Measurements from ENCODE around the gene IL2RG.

IL2RG gene

DNA sequence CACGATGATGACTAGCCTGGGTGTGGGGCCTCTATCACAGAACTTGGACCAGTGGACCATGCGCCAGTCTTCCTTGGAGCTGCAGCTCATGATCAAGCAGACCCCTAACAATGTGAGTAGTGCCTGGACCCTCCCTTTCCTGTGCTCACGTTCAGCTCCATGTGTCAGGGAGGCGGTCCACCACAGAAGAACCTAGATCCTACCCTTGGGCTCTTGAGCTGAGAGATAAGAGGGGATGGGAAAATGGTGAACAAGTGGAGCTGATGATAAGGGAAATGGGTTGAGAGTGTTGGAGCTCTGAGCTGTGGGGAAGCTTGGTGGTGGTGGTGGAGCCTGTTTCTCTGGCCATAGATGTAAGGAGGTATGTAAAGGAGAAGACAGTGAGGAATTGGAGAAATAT, 20.1 kb upstream of the IL2RG start:
- TF ChIP-seq, protein P1, sequence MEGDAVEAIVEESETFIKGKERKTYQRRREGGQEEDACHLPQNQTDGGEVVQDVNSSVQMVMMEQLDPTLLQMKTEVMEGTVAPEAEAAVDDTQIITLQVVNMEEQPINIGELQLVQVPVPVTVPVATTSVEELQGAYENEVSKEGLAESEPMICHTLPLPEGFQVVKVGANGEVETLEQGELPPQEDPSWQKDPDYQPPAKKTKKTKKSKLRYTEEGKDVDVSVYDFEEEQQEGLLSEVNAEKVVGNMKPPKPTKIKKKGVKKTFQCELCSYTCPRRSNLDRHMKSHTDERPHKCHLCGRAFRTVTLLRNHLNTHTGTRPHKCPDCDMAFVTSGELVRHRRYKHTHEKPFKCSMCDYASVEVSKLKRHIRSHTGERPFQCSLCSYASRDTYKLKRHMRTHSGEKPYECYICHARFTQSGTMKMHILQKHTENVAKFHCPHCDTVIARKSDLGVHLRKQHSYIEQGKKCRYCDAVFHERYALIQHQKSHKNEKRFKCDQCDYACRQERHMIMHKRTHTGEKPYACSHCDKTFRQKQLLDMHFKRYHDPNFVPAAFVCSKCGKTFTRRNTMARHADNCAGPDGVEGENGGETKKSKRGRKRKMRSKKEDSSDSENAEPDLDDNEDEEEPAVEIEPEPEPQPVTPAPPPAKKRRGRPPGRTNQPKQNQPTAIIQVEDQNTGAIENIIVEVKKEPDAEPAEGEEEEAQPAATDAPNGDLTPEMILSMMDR (IDR thresholded peaks at IDR 0.05; ENCODE audit: extremely low read depth, insufficient read depth, missing control alignments): no peak
- in situ Hi-C loops (cut with MboI; ENCODE audit: low pct_unique_long_range_greater_than_20kb, low sequenced_read_pairs, unreplicated experiment): no loop called here
- DNase-seq (ENCODE audit: low spot score): no peak

GRCh38 chrX:71128915-71129765, 17.8 kb upstream of the IL2RG start:
- in situ Hi-C loops (cut with MboI; ENCODE audit: low pct_unique_long_range_greater_than_20kb, low sequenced_read_pairs, unreplicated experiment): no loop called here
- TF ChIP-seq, protein P1 (IDR thresholded peaks at IDR 0.05; ENCODE audit: extremely low read depth, insufficient read depth, missing control alignments): peak; percentile 84
- DNase-seq (ENCODE audit: low spot score): peak; percentile 68

DNA sequence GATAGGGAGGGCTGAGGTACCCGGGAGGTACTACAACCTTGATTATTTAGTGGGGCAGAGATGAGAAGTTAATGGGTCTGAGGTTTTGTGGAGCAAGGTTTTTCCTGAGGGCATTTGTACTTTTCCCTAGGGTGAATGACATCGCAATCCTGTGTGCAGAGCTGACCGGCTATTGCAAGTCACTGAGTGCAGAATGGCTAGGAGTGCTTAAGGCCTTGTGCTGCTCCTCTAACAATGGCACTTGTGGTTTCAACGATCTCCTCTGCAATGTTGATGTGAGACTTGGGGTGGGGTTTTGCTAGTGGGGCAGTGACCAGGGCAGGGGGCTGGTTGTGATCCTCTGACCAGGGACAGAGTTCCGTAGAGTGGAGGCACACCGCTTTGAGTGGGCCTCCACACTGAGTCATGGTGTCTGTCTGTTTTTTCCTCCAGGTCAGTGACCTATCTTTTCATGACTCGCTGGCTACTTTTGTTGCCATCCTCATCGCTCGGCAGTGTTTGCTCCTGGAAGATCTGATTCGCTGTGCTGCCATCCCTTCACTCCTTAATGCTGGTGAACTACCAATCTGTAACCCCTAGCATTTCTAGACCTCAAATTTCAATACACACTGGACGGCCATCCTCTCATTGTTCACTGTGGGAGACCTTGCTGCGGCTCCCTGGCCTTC, 16.9 kb upstream of the IL2RG start:
- TF ChIP-seq, protein P1 (IDR thresholded peaks at IDR 0.05; ENCODE audit: extremely low read depth, insufficient read depth, missing control alignments): no peak
- DNase-seq (ENCODE audit: low spot score): no peak
- in situ Hi-C loops (cut with MboI; ENCODE audit: low pct_unique_long_range_greater_than_20kb, low sequenced_read_pairs, unreplicated experiment): no loop called here

DNA sequence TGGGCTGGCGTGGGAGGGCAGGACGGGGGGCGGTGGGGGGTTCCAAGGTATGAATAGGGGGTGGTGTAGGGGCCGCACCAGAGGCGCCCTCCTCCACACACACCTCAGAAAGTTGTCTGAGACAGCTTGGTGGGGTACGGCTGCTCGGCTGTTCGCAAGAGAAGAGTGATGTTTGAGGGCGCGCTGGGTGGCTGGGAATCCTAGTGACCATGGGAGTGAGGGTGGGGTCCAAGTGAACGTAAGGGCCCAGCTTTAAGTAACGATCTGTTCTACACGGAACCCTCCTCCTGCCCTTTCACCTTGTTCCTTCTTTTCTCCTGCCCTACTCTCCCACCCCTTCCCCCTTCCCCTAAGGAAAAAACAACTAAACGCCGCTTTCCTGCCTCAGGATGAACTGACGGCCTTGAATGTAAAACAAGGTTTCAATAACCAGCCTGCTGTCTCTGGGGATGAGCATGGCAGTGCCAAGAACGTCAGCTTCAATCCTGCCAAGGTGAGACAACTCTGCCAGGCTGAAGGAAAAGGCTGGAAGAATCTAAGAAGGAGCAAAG, 7.7 kb upstream of the IL2RG start:
- TF ChIP-seq, protein P1 (IDR thresholded peaks at IDR 0.05; ENCODE audit: extremely low read depth, insufficient read depth, missing control alignments): no peak
- in situ Hi-C loops (cut with MboI; ENCODE audit: low pct_unique_long_range_greater_than_20kb, low sequenced_read_pairs, unreplicated experiment): no loop called here
- no peak for DNase-seq (ENCODE audit: low spot score)

GRCh38 chrX:71118032-71118984, 6.9 kb upstream of the IL2RG start, which contains the start of gene MED12:
TSS of gene MED12 (plus strand) at chrX:71118596. CDS start at chrX:71118755, 159 bp downstream.
- peak; percentile 83 for DNase-seq (ENCODE audit: low spot score)
- TF ChIP-seq, protein P1 (IDR thresholded peaks at IDR 0.05; ENCODE audit: extremely low read depth, insufficient read depth, missing control alignments): no peak
- in situ Hi-C loops (cut with MboI; ENCODE audit: low pct_unique_long_range_greater_than_20kb, low sequenced_read_pairs, unreplicated experiment): no loop called here

DNA sequence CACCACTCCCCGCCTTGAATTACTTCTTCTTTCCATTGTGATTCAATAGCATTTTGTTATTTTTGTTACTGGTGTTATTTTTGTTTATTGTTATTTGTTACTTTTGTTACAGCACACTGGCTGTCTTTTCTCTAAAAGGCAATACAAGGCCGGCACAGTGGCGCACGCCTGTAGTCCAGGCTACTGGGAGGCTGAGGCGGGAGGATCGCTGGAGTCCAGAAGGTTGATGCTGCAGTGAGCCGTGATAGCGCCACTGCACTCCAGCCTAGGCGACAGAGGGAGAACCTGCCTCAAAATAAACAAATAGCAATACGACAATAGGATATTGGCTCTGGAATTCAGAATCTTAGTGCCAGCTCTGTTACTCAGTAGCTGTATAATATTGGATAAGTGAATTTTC, 6.0 kb upstream of the IL2RG start:
- in situ Hi-C loops (cut with MboI; ENCODE audit: low pct_unique_long_range_greater_than_20kb, low sequenced_read_pairs, unreplicated experiment): no loop called here
- TF ChIP-seq, protein P1 (IDR thresholded peaks at IDR 0.05; ENCODE audit: extremely low read depth, insufficient read depth, missing control alignments): no peak
- DNase-seq (ENCODE audit: low spot score): no peak
